Calu3 (cell line): ENCODE data around the gene NDUFA13. TPM values are rescaled to one million over a fixed set of nuclear protein-coding genes. Genes with fewer than 3 reads are reported as not detected.

ENCODE experiments used
- BruUV-seq: library from RNA; stranded (reverse); fragments of 400-500 nt; replicated peaks from 2 replicates; lab custom pipeline; 2021; lab: Mats Ljungman, UMichigan
- CTCF ChIA-PET: fragments of 300-600 bp; sonication (Branson Sonifier 250); formaldehyde crosslinking; loops from one replicate; lab custom pipeline; 2022; ENCODE audit warnings: antibody characterized with exemption; lab: Charles Lee
- DNase-seq: peaks from one replicate; pipeline ENCODE4 v3.0.0; 2022
- H3K27ac Mint-ChIP-seq: one replicate; pipeline ENCODE4 v1.8.0; 2022; ENCODE audit warnings: mixed read lengths; ENCODE audit not compliant: unreplicated experiment
- H3K27me3 Mint-ChIP-seq: one replicate; pipeline ENCODE4 v1.8.0; 2022; ENCODE audit warnings: mixed read lengths; ENCODE audit not compliant: unreplicated experiment
- H3K36me3 Mint-ChIP-seq: one replicate; pipeline ENCODE4 v1.8.0; 2022; ENCODE audit warnings: mild to moderate bottlenecking, moderate library complexity, mixed read lengths; ENCODE audit not compliant: insufficient read depth, unreplicated experiment
- H3K4me1 Mint-ChIP-seq: one replicate; pipeline ENCODE4 v1.8.0; 2022; ENCODE audit warnings: mild to moderate bottlenecking, low read depth, mixed read lengths; ENCODE audit not compliant: unreplicated experiment
- H3K4me3 Mint-ChIP-seq: one replicate; pipeline ENCODE4 v1.8.0; 2022; ENCODE audit warnings: mild to moderate bottlenecking, low read depth, moderate library complexity, mixed read lengths; ENCODE audit not compliant: unreplicated experiment
- H3K9me3 Mint-ChIP-seq: one replicate; pipeline ENCODE4 v1.8.0; 2022; ENCODE audit warnings: low read depth, mixed read lengths; ENCODE audit not compliant: unreplicated experiment
- CTCF ChIP-seq: fragments of 200-600 bp; IDR thresholded peaks from one replicate; pipeline ENCODE4 v1.8.0; 2022; ENCODE audit warnings: antibody characterized with exemption; ENCODE audit not compliant: unreplicated experiment
- intact Hi-C: fragments of 100-400 bp; cut with micrococcal nuclease; formaldehyde crosslinking; loops from one replicate; pipeline ENCODE4 v1.10.0; 2022; ENCODE audit not compliant: unreplicated experiment
- total RNA-seq: library from RNA; stranded (reverse); gene quantifications from 2 replicates; pipeline ENCODE4 v1.2.3, GENCODE V29; 2022

Gene NDUFA13
- total RNA-seq, 1 experiment from 2014 or later = 191 TPM

GRCh38 chr19:19563348-19563848 is 47.4 kb downstream of the NDUFA13 start:
- H3K27me3 Mint-ChIP-seq = no peaks in the 10 kb centered on the region
- H3K9me3 Mint-ChIP-seq = no peaks in the 10 kb centered on the region
- no peaks in the 10 kb centered on the region for H3K4me1 Mint-ChIP-seq
- H3K27ac Mint-ChIP-seq = no peak overlapping the region
- BruUV-seq = no TSS peak
- intact Hi-C loops = no loop called here
- no peak for DNase-seq
- no peak overlapping the region for H3K4me3 Mint-ChIP-seq
- H3K36me3 Mint-ChIP-seq = no peaks in the 10 kb centered on the region
- TF ChIP-seq CTCF = no peak
- CTCF ChIA-PET = no interaction called here

DNA sequence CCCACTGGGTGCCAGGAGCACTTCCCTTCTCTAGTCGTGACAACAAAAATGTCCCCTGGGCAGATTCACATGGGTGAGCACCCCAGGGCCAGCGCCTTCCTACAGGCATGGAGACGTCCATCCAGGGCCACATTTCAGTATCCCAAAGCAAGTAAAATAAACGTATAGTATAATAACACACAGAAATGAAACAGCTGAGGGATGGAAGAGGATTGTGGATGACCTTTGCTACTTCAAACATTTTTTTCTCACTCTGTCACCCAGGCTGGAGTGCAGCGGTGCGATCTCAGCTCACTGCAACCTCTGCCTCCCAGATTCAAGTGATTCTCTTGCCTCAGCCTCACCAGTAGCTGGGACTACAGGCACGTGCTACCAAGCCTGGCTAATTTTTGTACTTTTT is 50.3 kb downstream of the NDUFA13 start:
- Mint-ChIP-seq H3K27ac (no peak overlapping the region), H3K4me3 (no peak overlapping the region), H3K4me1 (no peaks in the 10 kb centered on the region), H3K9me3 (no peaks in the 10 kb centered on the region), H3K27me3 (no peaks in the 10 kb centered on the region), H3K36me3 (no peaks in the 10 kb centered on the region)
- intact Hi-C loops = no loop called here
- no peak for TF ChIP-seq CTCF
- no peak for DNase-seq
- CTCF ChIA-PET = no interaction called here
- no TSS peak for BruUV-seq

- H3K27ac Mint-ChIP-seq = no peak overlapping the region
- no peaks in the 10 kb centered on the region for H3K36me3 Mint-ChIP-seq
- no TSS peak for BruUV-seq
Measured at GRCh38 chr19:19567391-19567790, 51.4 kb downstream of the NDUFA13 start.

DNA sequence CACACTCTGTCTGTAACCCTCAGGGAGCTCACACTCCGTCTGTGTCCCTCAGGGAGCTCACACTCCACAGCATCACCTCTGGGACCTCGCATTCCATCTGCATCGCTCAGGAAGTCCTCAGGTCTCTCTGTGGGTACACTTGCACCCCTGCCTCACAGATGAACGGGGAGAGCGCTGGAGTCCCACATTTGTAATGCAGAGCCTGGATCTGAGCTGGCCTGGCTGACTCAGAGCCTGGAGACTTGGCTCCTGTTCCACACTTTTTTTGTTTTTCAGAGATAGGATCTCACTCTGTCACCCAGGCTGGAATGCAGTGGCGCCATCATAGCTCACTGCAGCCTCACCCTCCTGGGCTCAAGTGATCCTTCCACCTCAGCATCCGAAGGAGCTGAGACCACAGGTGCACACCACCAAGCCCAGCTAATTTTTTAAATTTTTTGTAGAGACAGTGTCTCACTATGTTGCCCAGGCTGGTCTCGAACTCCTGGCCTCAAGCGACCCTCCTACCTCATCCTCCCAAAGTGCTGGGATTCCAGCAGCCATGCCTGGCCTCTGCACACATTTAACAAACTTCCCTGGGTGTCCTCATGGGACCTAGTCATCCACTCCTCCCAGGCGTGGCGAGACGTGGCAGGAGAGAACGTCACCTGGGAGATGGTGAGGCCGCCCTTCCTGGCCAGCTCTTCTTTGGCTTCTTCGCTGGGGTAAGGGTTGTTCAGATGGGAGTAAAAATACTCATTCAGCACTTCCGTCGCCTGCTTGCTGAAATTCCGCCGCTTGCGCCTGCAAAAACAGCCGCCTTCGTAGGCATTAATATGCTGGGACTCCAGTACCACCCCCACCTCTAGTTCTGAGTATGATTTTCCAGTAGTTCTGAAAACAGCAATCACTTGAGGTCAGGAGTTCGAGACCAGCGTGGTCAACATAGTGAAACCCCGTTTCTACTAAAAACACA is 53.1 kb downstream of the NDUFA13 start:
- no peaks in the 10 kb centered on the region for H3K27me3 Mint-ChIP-seq
- intact Hi-C loops = no loop called here
- no peak overlapping the region for H3K27ac Mint-ChIP-seq
- H3K4me3 Mint-ChIP-seq = no peak overlapping the region
- DNase-seq = no peak
- CTCF ChIA-PET = interaction anchor here (1.1 to 1.3 kb wide), 2 partner anchors 7 to 15 kb away, joined by 3 to 7 read pairs; no protein-coding TSS in a partner anchor
- no peak for TF ChIP-seq CTCF
- no TSS peak for BruUV-seq
- H3K9me3 Mint-ChIP-seq = no peaks in the 10 kb centered on the region
- H3K36me3 Mint-ChIP-seq = no peaks in the 10 kb centered on the region
- H3K4me1 Mint-ChIP-seq = no peaks in the 10 kb centered on the region

More at GRCh38 chr19:19567391-19567790, 51.4 kb downstream of the NDUFA13 start:
- no peak for TF ChIP-seq CTCF
- intact Hi-C loops = no loop called here
- Mint-ChIP-seq H3K27me3 (no peaks in the 10 kb centered on the region), H3K4me1 (no peaks in the 10 kb centered on the region), H3K9me3 (no peaks in the 10 kb centered on the region), H3K4me3 (no peak overlapping the region)
- no peak for DNase-seq
- CTCF ChIA-PET = interaction anchor here (1.3 kb wide), 1 partner anchor 9 kb away, joined by 7 read pairs; no protein-coding TSS in a partner anchor
